HG02588 (cell line): Measurements from ENCODE around the gene RPS15A.
"Not testable (repeated sequence)": the region's sequence is repeated elsewhere in the genome, so short reads cannot be mapped to it uniquely, and the experiment has no call there.

ENCODE experiments used
- ATAC-seq: cut with Tn5 transposase; IDR thresholded peaks from one replicate; pipeline ENCODE4 v1.9.1; 2021; ENCODE audit warnings: mild to moderate bottlenecking, moderate library complexity; ENCODE audit not compliant: unreplicated experiment

The RPS15A gene

GRCh38 chr16:18797746-18798145, 7.6 kb upstream of the RPS15A start:
- no peak for ATAC-seq

- ATAC-seq: no peak
Measured at GRCh38 chr16:18796377-18796776, 6.2 kb upstream of the RPS15A start.

- ATAC-seq: no peak
Measured at GRCh38 chr16:18792836-18793433, 2.8 kb upstream of the RPS15A start.

GRCh38 chr16:18789515-18789849, 652 bp downstream of the RPS15A start:
- ATAC-seq: no peak

GRCh38 chr16:18788828-18789514, 1.2 kb downstream of the RPS15A start:
- ATAC-seq: no peak

GRCh38 chr16:18784917-18785623, 5.1 kb downstream of the RPS15A start:
- no peak for ATAC-seq

- ATAC-seq: no peak
Measured at GRCh38 chr16:18783430-18784341, 6.4 kb downstream of the RPS15A start.

- ATAC-seq: no peak
Measured at GRCh38 chr16:18782697-18783429, 7.3 kb downstream of the RPS15A start.

GRCh38 chr16:18781232-18781631, 8.9 kb downstream of the RPS15A start:
- not testable (repeated sequence) for ATAC-seq

GRCh38 chr16:18780460-18781026, 9.6 kb downstream of the RPS15A start:
- not testable (repeated sequence) for ATAC-seq

- not testable (repeated sequence) for ATAC-seq
Measured at GRCh38 chr16:18777664-18778063, 12.5 kb downstream of the RPS15A start.

- ATAC-seq: not testable (repeated sequence)
Measured at GRCh38 chr16:18776334-18776733, 13.8 kb downstream of the RPS15A start.

- ATAC-seq: not testable (repeated sequence)
Measured at GRCh38 chr16:18774651-18775050, 15.5 kb downstream of the RPS15A start.

GRCh38 chr16:18772171-18772570, 18.0 kb downstream of the RPS15A start:
- ATAC-seq: not testable (repeated sequence)

GRCh38 chr16:18770336-18770962, 19.7 kb downstream of the RPS15A start:
- not testable (repeated sequence) for ATAC-seq

GRCh38 chr16:18767217-18767616, 22.9 kb downstream of the RPS15A start:
- peak; percentile 43 for ATAC-seq

- peak; percentile 37 for ATAC-seq
Measured at GRCh38 chr16:18762713-18763112, 27.4 kb downstream of the RPS15A start.

GRCh38 chr16:18759598-18760520, 30.3 kb downstream of the RPS15A start:
- not testable (repeated sequence) for ATAC-seq
